HG03039 (cell line): ENCODE data around the gene NOL6.
"Not testable (repeated sequence)": the region's sequence is repeated elsewhere in the genome, so short reads cannot be mapped to it uniquely, and the experiment has no call there.

Source experiments
- ATAC-seq: cut with Tn5 transposase; IDR thresholded peaks from one replicate; pipeline ENCODE4 v1.9.1; 2021; ENCODE audit warnings: mild to moderate bottlenecking, moderate library complexity; ENCODE audit not compliant: unreplicated experiment

The NOL6 gene

DNA sequence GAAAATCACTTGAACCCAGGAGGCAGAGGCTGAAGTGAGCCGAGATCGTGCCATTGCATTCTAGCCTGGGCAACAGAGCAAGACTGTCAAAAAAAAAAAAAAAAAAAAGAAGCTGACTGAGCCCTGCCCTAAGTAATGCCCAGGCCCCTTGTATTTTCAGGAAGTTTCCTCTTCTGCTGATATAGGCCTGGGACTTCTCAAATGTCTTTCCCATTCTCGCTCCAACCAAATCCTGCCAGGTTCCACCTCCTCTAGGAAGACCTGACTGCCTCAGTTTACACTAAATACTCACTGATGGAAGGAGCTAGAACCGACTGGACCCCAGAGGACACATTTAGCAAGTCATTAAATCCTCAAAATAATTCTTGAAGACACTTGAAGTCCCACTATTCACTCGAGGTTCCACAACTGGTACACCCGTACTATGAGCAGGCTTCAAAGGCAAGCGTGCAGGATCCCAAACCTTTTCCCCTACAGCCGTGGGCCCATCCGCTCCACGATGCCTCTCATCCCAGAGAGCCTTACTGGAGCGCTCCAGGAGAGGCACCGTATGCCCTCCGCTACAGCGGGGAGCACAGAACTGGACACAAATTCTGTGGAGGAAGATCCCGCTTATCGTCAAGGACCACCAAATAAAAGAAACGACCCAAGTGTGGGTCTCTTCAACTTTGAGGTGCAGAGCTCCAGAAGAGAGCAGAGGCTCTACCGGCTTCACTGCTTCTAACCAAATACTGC is 676 bp downstream of the NOL6 start:
- ATAC-seq: no peak

DNA sequence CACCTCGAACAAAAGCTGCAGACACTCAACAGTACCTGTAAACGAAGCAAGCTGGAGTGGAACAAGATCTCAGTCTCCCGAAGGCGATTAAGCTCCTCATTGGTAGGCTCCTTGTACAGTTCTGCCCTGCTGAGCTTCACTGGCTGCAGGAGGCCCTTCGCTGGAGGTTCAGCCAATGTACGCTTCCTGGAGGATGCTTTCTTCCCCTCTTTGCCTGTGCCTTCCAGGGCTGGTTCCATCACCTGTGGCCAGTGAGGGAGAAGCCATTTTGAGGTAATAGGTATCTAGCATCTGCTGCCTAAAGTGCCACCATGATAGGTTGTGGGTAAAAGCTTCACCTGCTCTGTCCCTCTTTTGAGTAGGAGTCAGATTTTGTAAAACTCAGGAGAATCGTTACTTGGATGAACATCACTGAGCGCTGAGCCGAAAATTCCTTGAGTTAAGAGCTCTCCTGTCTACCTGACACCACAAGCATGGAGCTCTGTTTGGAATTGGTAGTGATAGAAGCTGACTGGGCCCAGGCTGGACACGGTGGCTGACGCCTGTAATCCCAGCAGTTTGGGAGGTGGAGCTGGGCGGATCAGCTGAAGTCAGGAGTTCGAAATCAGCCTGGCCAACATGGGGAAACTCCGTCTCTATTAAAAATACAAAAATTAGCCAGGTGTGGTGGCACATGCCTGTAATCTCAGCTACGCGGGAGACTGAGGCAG is 1.4 kb downstream of the NOL6 start:
- no peak for ATAC-seq

DNA sequence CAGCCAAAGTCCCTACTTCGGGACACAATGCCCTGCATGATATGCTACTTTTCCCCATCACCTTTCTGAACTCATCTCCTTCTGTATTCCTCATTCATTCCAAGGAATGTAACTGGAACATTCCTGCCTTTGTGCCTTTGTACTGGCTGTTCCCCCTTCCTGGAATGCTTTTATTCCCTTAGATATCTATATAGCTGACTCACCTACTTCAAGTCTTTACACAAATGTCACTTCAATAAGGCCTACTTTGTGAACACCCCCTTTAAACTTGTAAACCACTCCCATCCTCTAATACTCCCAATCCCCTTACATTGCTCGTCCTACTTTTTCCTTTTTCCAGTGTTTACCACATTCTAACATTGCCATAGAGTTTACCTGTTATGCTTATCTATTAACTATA is 2.4 kb downstream of the NOL6 start:
- no peak for ATAC-seq

DNA sequence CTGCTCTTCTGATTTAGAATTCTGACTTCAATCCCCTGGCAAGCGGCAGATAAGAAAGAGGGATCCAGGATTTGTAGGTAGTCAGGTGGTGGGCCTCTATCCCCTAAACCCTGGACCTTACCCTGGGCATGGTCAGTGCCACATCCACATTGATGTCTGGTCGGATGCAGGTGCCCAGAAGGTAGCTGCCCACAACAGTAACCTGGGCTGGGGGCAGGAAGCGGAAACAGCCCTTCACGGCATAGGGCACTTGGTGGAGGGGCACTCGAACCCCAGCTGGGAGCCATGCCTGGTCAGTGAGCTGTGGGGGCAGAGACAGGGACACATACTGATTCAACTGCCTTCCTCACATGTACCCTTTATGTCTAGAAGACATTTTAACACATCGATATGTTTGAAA is 3.8 kb downstream of the NOL6 start:
- no peak for ATAC-seq

DNA sequence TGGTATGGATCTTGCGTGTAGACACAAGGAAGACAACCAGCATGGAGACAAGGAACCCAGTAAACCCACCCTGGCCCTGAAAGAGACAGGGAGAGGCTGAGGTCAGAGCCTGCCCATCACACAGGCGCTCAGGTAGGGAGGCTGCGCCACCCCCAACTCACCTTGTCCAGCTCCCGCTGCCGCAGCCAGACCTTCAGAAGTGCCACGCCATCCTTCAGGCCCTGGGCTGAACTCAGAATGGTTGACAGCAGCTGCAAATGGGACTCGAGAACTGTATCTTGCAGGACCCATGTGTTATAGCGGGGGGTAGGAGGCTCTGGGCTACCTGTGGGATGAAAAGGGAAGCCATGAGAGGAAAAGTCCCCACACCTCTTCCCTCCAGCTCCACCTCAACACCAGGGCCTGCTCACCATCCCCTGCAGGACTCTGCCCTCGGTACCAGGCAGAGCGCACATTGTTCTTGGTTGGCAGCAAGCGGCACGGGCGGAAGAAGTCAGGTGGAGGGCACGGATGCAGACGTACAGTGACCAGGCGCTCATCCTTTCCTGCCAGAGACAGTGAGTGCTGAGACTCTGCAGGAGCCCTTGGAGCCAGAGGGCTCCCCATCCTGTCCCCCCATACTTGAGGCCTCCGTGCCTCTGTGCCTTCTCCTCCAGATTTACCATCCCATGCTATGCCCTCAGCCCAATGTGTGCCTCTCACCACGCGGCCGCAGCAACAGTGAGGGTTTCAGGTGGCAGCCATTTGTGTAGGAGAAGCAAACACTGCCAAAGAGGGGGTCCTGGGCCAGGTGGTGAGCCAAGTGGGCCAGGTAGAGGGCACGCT is 4.7 kb downstream of the NOL6 start:
- no peak for ATAC-seq

DNA sequence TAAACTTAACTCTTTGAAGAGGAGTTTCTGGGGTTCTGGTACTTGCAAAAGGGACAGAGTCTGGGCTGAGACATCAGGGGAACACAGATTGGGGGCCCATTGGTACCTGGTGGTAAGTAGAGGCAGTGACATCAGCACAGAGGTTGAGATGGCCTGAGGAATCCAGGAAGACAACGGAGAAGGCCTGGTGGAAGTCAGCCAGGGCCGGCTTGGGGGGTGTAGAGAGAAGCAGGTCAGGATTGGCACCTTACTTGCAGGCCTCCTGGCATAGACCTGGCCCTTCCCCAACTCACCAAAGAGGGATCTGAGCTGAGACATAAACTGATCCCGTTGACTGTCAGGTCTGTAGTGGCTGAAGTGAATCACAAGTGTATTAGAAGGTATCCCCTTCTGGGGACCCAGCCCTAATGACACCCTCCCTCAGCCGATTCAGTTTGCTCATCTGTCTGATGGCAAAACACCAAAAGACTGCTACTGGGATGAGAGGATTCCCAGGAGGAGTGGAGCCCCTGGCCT is 5.5 kb downstream of the NOL6 start:
- no peak for ATAC-seq

DNA sequence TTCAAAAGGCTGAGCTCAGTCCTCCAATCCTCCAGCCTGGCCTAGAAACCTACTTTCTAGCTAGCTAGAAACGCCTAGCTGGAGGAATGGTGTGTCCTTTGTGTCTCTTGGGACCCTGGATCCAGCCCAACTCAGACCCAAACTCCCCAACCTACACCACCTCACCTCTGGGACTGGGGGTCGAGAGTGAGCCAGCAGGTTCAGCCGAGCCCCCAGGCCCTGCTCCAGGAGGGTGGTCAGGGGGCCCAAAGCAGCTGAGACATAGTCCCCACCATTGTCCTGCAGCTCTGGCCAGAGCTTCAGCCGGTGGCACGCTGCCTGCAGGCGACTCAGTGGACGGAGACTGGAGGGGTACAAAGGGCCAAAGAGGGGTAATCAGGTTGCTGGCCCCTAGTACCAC is 6.2 kb downstream of the NOL6 start:
- no peak for ATAC-seq

DNA sequence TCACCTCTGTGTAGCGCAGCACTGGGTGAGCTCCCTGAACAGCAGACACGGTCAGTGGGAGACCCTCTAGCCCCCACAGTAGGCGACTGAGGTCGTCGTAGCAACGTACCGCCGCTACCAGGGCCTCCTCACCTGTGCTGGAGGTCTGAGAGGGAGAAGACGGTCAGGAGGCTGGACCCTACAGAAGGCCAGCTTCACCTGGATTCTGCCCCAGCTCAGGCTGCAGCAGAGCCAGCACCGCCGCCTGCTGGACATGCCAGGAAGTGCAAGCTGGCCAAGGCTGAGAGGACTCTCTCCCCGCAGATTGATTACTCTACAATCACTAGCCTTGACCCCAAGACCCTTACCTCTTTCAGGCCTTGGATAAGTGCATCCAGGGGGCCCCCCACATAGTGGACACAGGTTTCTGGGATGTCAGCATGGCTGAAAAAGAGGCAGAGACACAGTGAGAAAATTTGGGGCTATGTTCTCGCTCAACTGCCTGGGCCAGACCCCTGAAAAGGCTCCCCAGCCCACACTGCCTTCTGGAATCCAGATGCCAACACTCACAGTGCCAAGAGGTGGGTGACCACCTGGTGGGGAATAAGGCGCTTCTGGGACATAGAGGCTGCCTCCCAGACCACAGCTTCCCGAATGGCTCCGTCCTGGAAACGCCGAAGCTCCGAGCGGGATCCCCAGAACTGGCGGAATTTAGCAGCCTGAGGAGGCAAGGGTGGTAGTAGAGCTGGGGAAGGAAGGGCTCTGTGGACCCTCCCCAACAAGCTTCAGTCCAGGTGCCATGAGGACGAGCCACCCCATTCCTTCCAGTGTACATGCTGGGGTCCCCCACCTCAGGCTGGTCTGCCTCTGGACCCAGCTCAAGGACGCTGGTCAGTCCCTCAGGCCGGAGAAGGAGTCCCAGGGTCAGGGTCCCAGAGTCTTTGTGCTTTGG is 6.9 kb downstream of the NOL6 start:
- ATAC-seq: no peak

DNA sequence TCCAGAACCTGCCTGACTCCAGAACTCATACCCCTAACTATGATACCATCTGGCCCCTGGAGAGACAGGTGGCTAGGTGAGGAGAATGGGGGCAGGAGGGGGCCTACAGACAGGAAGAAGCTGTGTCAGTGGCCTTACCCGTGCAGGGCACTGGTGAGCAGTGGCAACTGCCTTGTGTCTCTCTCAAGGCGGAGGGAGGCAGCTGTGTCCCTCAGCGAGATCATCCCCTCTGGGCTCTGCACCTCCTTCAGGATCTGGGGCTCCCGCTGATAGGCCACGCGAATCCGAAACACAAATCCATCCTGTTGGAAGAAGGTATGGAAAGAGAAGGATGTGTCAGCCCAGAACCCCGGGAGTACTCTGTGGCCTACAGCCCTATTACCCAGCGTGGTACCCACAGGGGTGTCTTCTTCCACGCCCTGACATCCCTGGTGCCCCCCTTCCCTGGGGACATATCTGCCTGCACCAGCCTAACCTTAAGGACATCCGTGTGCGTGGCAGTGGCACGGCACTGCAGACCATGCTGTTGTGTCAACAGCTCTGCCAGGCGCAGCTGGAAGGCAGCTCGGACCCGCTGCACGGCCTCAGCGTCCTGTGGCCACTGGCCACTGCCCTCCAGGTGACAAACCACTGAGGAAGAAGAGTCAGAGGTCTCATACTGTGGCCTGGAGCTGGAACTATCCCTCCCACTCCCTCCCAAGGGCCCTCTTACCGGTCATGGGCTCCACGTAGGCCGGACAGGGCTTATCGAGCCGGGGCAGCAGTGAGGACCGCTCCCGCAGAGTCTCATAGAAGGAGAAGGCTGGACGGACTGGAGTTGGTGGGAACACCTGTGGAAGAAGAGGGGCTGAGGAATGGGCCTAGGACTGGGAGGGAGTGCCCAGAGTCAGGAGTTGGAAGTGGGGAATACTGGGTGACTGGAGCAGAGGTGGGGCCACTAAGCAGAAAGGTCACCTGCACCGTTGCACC is 7.8 kb downstream of the NOL6 start:
- ATAC-seq: no peak

DNA sequence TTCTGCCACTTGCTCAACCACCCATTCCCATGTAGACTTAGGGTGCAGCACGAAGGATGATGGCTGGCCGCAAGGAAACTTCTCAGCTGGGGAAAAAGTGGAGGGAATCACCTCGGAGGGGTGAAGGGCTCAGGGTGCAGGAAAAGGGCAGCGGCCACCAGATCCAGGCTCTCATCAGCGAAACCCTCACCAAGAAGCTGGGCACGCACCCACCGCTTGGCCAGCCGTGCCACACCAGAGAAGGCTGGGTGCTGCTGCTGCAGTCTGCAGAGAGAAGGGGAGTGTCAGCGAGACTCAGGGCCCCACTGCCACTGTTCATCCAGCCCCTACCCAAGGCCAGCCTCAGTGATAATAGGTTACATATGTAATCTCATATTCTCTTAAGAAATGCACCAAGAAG is 8.6 kb downstream of the NOL6 start:
- ATAC-seq: no peak

DNA sequence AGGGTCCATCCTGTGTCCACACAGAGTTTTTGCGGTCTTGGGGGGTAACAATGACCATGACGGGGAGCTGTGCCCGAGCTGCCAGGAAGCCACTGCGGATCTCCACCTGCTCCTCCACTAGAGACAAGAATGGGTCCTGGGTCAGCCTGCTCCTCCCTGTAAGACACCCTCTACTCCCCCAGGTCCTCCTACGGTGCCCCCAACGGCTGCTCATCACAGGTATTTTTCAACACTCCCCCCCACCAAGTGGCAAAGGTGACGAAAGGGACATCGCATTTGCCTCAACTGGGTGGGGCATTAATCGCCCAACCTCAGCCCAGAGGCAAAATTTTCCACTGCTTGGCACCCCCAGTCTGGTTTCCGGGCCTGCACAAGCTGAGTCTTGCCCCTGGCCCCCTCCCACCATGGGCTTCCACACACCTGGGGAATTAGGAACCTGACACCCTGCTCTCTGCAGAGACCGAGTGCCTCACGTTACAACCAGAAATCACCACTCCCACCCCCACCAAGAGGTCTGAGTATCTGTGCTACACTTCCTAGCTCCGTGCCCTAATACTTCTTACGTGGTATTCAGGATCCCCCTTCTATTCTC is 9.6 kb downstream of the NOL6 start:
- no peak for ATAC-seq

DNA sequence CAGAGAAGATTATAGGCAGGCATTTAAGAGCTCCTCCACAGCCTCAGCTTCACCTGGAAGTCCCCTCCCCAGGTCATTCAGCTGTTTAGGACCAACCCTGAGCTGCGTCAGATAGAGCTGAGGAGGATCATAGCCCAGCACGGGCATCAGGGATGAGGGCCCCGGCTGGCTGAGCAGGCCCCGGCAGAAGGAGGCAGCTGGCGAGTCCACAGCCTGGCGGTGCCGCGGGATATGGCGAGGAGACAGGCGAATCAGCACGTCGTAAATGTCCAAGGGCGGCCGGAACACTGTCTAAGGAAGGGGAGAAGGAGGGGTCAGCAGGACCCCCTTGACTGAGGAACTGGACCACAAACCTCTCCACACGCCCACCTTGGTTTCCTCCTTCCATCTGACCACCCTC is 10.6 kb downstream of the NOL6 start:
- no peak for ATAC-seq

DNA sequence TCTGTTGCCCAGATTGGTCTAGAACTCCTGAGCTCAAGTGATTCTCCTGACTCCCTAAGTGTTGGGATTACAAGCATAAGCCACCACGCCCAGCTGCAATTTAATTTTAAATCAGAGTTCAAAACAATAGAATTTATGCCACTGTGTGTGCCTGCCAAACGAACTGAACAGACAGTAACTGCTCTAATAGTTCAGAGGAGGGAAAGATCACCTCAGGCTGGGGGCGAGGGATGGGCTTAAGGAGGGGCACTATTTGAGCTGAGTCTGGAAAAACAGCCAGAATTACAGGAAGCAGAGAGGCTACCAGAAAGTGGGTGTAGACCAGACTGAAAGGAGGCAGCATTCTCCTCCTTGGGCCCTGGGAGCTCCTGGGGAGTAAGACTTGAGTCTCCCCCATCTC is 12.2 kb downstream of the NOL6 start:
- ATAC-seq: no peak

DNA sequence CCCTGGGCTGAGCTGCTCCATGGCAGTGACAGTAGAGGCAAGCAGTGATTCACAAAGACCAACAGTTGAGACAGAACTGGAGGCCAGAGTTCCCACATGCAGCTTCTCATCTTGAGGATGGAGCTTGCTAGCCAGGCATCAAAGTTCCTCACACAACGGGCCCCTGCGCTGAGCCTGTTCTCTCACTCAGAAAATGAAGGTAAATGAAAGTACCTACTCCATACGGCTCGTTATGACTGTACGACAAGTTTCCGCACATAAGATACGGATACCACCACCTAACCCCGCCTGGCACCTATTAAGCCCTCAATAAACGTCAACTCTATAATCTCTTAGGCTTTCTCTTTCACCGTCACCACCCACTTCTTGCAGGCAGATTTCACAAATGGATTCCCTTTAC is 12.9 kb downstream of the NOL6 start:
- ATAC-seq: no peak

DNA sequence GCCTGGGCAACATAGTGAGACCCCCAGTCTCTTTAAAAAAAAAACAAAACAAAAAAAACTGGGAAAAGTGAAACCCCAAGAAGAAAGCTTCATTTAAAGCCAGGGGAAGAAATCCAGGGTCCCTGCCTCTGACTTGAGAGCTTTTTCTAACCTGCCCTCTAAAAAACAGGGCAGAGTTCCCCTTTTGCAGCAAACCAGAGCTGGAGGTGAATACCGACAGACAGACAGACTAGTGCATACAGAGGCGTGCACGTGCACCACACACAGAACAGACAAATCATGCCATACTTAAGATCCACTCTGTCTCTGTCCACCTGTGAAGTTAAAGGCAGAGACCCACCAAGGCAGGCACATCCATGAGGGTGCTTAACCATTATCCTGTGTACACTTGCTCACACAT is 14.6 kb downstream of the NOL6 start:
- ATAC-seq: no peak

DNA sequence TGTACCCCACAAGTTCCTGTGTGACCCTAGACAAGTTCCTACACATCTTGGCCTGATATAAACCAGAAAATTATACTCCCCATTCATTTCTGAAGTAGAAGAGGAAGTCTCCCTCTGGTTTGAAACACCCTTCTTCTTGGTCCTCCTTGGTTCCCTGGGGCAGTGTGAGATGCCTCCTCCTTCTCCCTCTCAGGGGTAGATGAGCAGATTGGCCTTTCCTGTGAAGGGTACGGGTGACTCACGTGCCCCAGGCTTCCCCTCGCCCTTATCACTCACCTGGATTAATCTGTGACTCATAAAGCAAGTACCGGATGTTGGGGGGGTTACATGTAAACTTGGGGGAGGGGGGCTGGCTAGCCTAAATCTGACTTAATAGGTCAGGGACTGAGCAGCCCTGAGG is 15.3 kb downstream of the NOL6 start:
- no peak for ATAC-seq

DNA sequence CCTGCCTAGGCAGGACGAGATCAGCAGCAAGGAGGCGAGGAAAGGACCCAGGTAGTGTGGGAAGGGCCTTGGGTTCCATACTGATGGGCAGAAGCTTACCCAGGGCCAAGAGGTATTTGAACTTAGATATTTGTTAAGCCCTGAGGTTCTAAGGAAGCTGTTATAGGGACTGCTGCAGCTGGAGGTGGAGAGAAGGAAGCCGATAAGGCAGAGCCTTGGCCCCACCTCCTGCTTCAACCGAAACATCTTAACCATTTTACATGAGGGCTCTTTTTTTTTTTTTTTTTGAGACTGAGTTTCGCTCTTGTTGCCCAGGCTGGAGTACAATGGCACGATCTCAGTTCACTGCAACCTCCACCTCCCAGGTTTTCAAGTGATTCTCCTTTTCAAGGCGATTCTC is 17.8 kb downstream of the NOL6 start:
- ATAC-seq: no peak

DNA sequence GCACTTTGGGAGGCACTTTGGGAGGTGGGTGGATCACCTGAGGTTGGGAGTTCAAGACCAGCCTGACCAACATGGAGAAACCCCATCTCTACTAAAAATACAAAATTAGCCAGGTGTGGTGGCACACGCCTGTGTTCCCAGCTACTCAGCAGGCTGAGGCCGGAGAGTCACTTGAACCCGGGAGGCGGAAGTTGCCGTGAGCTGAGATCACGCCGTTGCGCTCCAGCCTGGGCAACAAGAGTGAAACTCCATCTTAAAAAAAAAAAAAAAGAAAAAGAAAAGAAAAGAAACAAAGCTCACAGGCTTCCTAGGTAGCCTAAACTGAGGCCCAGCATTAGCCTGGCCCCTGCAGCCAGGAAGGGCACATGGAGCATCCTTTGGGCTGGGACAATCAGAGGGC is 18.3 kb downstream of the NOL6 start:
- ATAC-seq: not testable (repeated sequence)

DNA sequence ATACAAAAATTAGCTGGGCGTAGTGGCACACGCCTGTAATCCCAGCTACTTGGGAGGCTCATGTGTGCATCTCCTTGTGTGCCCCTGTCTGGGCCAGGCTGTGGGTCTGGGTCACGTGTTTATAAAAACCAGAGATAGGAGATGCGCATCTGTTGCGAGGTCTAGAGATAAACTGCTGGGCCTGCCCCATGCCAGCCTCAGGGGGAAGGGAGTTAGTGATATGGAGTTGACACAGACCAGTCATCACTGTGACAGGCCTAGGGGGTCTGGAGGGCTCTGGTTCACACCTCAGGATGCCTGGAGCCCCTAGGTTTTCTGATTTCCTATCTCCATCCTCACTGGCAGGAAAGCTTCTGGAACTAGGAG is 19.1 kb downstream of the NOL6 start:
- ATAC-seq: not testable (repeated sequence)
